Ovary (tissue), 9 donors: ENCODE measurements around the gene EXT2. TPM values are rescaled to one million over a fixed set of nuclear protein-coding genes. Genes with fewer than 3 reads are reported as not detected.

Experiments used
- DNase-seq, 5 donors: peaks; one replicate each; pipeline ENCODE4 v3.0.0-alpha.2; 2019 to 2020
- H3K27ac ChIP-seq, 2 donors: fragments of 200-600 bp; one replicate each; pipeline versions ENCODE4 v1.5.1 to v1.8.0; 2019 to 2022
- H3K27me3 ChIP-seq: fragments of 200-600 bp; one replicate; pipeline ENCODE4 v1.8.0; 2022
- H3K36me3 ChIP-seq: fragments of 200-600 bp; sonication (generic); one replicate; pipeline ENCODE4 v1.5.1; 2019
- H3K4me1 ChIP-seq: one replicate; pipeline ENCODE4 v1.8.1; 2013; ENCODE audit warnings: mild to moderate bottlenecking, moderate library complexity; ENCODE audit not compliant: insufficient read depth
- H3K4me3 ChIP-seq: fragments of 200-600 bp; sonication (generic); one replicate; pipeline ENCODE4 v1.5.1; 2017
- H3K9me3 ChIP-seq, 2 donors: fragments of 200-600 bp in 1 of 2; sonication (generic) in 1 of 2; one replicate each; pipeline versions ENCODE4 v1.5.1 to v1.8.1; 2013 to 2019; ENCODE audit warnings: mild to moderate bottlenecking in 1 of 2, moderate library complexity in 1 of 2
- EP300 ChIP-seq: sonication (generic); formaldehyde crosslinking; IDR thresholded peaks from one replicate; pipeline ENCODE4 v1.6.1; 2017; ENCODE audit warnings: antibody characterized with exemption
- POLR2A ChIP-seq: fragments of 450-650 bp; IDR thresholded peaks from one replicate; pipeline ENCODE4 v1.6.1; 2017; ENCODE audit warnings: antibody characterized with exemption, mild to moderate bottlenecking, moderate library complexity
- WGBS, 3 donors: extraction: QIAGEN DNeasy Blood & Tissue Kit in 1 of 3; methylation state at CpG; one replicate each; pipeline versions ENCODE4 v1.1.5 to v1.1.7; 2013 to 2017; 5-methylcytosine and 5-hydroxymethylcytosine counted together
- intact Hi-C, 4 donors: fragments of 100-400 bp; cut with DNase I; formaldehyde crosslinking; loops; one replicate each; pipeline versions ENCODE4 v1.11.0 to v1.15.1; 2022 to 2023
- polyA plus RNA-seq, 2 donors: library from polyadenylated mRNA; stranded (reverse); fragments of 200-250 nt in 1 of 2; fragments of 350-450 nt in 1 of 2; fragmentation: Illumina TruSeq in 1 of 2; extraction: RNeasy Lipid Tissue Mini Kit (QIAGEN cat#74804) in 1 of 2; gene quantifications; one replicate each; pipeline ENCODE4 v1.2.3, GENCODE V29; 2013 to 2014
- total RNA-seq, 7 donors: library from RNA; depleted of rRNA in 2 of 7; stranded (reverse); fragments of >200 nt in 2 of 7; fragmentation: NEBNext Ultra II Directional in 3 of 7; extraction: Animal tissue kit (Norgen Biotek cat#: 25700) in 3 of 7; gene quantifications; one replicate each; pipeline versions ENCODE4 v1.1.0 to v1.2.4, GENCODE V29; 2016 to 2023
- TF ChIP-seq, protein P1 (sequence below), 3 donors: fragments of 450-650 bp in 2 of 3; fragments of 200-600 bp in 1 of 3; IDR thresholded peaks; one replicate each; pipeline versions ENCODE4 v1.5.1 to v1.8.0; 2016 to 2022; ENCODE audit warnings: antibody characterized with exemption in 3 of 3, mild to moderate bottlenecking in 1 of 3
- donor health status: DM: no; HTN: no; CAD: no; lungs with moderate emphysema.
- donor health status: DM: no; HTN: no; CAD: no.
- donor health status: Bipolar disorder and iron deficiency.
- donor health status: DM: yes; HTN: yes; CAD: no.
- donor health status: DM: no; HTN: no; CAD: no.
- donor health status: DM: yes; HTN: yes; CAD: no.

Gene EXT2
- total and polyA plus RNA-seq, 9 donors: 38.0 to 88.8 (median 47.1) TPM

DNA sequence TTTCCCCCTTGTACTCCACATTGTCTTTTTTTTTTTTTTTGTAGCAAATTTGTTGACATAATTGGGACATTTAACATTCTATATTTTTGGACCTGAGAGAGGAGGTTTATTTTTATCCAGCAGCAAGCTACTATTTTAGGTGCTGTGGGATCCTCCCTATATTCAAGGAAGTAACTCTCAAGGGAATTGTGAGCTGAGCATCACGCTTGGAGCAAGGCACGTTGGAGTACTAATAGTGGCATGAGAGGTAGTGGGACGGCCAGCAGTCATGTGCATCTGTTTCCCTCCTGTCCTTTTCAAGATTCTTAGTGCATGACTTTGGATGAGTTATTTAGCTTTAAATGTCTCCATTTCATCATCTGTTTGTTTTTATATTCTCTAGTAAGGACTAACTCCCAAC lies 52.3 kb downstream of the EXT2 start:
- DNase-seq: no peak
- Histone ChIP-seq H3K27me3 (no peaks in the 10 kb centered on the region), H3K4me3 (no peak overlapping the region), H3K9me3 (no peaks in the 10 kb centered on the region), H3K27ac (no peak overlapping the region), H3K36me3 (no peaks in the 10 kb centered on the region), H3K4me1 (peaks cover 2% of the 10 kb centered on the region)
- 67 to 90% (median 84%) methylated on average over 3 of the region's 3 CpGs for WGBS, 3 donors
- intact Hi-C loops: no loop called here
- TF ChIP-seq, protein P1, sequence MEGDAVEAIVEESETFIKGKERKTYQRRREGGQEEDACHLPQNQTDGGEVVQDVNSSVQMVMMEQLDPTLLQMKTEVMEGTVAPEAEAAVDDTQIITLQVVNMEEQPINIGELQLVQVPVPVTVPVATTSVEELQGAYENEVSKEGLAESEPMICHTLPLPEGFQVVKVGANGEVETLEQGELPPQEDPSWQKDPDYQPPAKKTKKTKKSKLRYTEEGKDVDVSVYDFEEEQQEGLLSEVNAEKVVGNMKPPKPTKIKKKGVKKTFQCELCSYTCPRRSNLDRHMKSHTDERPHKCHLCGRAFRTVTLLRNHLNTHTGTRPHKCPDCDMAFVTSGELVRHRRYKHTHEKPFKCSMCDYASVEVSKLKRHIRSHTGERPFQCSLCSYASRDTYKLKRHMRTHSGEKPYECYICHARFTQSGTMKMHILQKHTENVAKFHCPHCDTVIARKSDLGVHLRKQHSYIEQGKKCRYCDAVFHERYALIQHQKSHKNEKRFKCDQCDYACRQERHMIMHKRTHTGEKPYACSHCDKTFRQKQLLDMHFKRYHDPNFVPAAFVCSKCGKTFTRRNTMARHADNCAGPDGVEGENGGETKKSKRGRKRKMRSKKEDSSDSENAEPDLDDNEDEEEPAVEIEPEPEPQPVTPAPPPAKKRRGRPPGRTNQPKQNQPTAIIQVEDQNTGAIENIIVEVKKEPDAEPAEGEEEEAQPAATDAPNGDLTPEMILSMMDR (IDR thresholded peaks at IDR 0.05): no peak
- no peak for TF ChIP-seq POLR2A
- TF ChIP-seq EP300: no peak

DNA sequence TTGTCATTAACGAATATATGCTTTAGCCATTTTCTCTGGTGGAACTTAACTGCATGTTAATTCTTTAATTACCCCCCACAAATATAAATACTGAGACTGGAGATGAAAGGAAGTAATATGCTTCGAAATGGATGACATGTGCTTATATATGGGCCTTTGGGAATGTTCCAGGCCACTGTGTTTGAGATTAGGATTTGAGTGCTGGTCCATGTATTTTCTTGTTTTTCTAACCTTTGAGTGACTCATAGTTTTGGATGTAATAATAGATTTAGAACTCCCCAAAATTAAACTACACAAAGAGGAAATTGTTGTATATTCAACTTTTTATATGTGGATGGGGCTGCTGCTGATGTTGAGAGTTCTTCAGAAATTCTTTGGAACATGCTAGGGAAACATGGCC lies 54.2 kb downstream of the EXT2 start:
- TF ChIP-seq POLR2A (no peak), EP300 (no peak)
- TF ChIP-seq, protein P1 (IDR thresholded peaks at IDR 0.05): no peak
- whole genome bisulfite sequencing, 3 donors: 38 to 48% (median 42%) methylated on average over 2 of the region's 2 CpGs
- Histone ChIP-seq H3K4me3 (no peak overlapping the region), H3K27me3 (no peaks in the 10 kb centered on the region), H3K9me3 (no peaks in the 10 kb centered on the region), H3K4me1 (peaks cover 2% of the 10 kb centered on the region), H3K27ac (no peak overlapping the region), H3K36me3 (no peaks in the 10 kb centered on the region)
- DNase-seq: no peak
- intact Hi-C loops: no loop called here

DNA sequence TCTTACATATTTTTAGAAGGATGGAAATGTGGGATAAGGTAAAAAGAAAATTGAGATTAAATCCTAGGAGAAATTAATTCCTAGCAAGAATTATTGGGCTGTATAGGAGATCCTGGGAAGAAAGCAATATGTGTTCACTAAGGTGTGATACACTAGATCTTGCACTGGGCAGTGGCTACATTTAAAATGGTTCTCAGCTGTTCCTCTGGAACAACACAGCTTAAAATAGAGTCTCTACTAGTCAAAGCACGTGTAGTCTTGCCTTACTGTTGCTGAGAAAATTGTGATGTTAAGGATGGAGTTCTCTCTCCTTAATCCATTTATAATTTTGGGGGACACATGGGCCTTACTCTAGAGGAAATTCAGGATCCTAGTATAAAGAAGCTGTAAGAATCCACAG lies 54.9 kb downstream of the EXT2 start:
- intact Hi-C loops: no loop called here

DNA sequence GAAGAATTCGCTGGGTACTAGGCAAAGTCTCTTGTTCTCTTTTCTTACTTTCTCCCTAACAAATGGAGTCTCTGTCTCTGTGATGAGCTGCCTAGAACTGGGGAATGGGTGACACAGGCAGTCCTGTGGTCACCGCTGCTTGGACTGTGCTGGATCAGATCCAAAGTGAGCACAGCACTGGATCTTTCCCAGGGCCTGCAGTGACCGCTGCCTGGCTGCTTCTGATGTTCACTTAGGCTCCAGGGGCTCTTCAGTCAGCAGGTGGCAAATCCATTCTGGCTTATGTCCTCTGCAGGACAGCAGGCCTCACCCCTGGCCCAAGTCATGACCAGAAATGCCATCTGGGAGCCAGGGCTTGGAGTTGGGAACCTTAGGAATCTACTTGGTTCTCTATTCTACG lies 61.5 kb downstream of the EXT2 start:
- TF ChIP-seq, protein P1 (IDR thresholded peaks at IDR 0.05): no peak
- TF ChIP-seq EP300 (no peak), POLR2A (no peak)
- H3K36me3 ChIP-seq: no peaks in the 10 kb centered on the region
- H3K27me3 ChIP-seq: no peaks in the 10 kb centered on the region
- no peak overlapping the region for H3K4me3 ChIP-seq
- 93 to 99% (median 98%) methylated on average over 4 of the region's 4 CpGs for WGBS, 3 donors
- intact Hi-C loops: no loop called here
- no peaks in the 10 kb centered on the region for H3K4me1 ChIP-seq
- no peaks in the 10 kb centered on the region for H3K9me3 ChIP-seq
- DNase-seq: no peak
- no peak overlapping the region for H3K27ac ChIP-seq

More for the DNA sequence above, 54.9 kb downstream of the EXT2 start:
- no peaks in the 10 kb centered on the region for H3K27me3 ChIP-seq
- TF ChIP-seq, protein P1 (IDR thresholded peaks at IDR 0.05): no peak
- TF ChIP-seq POLR2A: no peak
- peaks cover 2% of the 10 kb centered on the region for H3K4me1 ChIP-seq
- DNase-seq: no peak
- no peak overlapping the region for H3K27ac ChIP-seq
- H3K36me3 ChIP-seq: no peaks in the 10 kb centered on the region
- WGBS, 3 donors: 52 to 65% (median 62%) methylated on average over 1 of the region's 1 CpG
- no peaks in the 10 kb centered on the region for H3K9me3 ChIP-seq
- no peak overlapping the region for H3K4me3 ChIP-seq

GRCh38 chr11:44158384-44158783 lies 62.9 kb downstream of the EXT2 start:
- 96 to 99% (median 98%) methylated on average over 2 of the region's 2 CpGs for WGBS, 3 donors
- Histone ChIP-seq H3K27me3 (no peaks in the 10 kb centered on the region), H3K4me1 (no peaks in the 10 kb centered on the region), H3K9me3 (no peaks in the 10 kb centered on the region), H3K36me3 (no peaks in the 10 kb centered on the region), H3K4me3 (no peak overlapping the region), H3K27ac (no peak overlapping the region)
- intact Hi-C loops: no loop called here
- no peak for TF ChIP-seq POLR2A
- TF ChIP-seq EP300: no peak
- TF ChIP-seq, protein P1 (IDR thresholded peaks at IDR 0.05): no peak
- no peak for DNase-seq
